ENCODE measurements around the gene GNA15.
"Not testable (repeated sequence)": the region's sequence is repeated elsewhere in the genome, so short reads cannot be mapped to it uniquely, and the experiment has no call there.

The GNA15 gene

GRCh38 chr19:3151563-3152418, 16.0 kb downstream of the GNA15 start:
- no peak for DNase-seq

DNA sequence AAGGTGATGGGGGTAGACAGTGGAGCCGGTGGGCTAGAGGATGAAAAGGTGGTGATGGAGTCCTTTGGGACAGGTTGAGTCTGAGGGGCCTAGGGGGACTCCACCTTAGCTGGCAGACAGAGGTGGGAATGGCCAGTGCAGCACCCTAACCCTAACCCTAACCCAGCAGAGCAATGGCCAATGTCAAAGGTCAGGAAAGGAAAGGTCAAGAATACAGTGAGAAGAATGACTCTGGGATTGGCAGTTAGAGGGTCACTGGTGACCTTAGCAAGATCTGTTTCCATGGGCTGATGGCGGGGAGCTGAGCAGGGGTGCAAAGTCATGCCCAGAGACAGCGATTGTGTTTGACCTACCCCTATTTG, 16.6 kb downstream of the GNA15 start:
- DNase-seq = no peak

DNA sequence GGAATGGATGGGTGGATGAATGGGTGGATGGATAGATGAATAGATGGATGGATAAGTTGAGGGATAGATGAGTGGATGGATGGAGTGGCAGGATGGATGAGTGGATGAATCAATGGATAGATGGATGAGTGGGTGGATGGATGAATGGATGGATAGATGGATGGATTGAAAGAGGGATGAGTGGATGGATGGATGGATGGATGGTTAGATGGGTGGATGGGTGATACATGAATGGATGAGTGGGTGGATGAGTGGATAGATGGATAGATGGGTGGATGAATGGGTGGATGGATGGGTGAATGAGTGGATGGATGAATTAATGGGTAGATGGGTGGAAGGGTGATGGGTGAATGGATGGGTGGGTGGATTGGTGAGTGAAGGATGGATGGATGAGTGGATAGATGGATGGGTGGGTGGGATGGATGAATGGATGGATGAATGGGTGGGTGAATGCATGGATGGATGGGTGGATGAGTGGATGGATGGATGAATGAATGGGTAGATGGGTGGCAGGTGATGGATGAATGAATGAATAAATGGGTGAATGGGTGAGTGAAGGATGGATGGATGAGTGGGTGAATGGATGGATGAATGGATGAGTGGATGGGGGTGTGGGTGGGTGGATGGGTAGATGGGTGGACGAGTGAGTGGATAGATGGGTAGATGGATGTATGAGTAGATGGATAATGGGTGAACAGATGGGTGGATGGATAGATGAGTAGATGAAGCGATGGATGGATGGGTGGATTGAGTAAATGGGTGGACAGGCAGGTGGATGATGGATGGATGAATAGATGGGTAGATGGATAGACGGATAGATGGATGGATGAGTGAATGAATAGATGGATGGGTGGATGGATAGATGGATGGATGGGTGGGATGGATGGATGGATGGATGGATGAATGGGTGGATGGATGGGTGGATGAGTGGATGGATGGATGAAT, 17.7 kb downstream of the GNA15 start:
- DNase-seq = no peak

DNA sequence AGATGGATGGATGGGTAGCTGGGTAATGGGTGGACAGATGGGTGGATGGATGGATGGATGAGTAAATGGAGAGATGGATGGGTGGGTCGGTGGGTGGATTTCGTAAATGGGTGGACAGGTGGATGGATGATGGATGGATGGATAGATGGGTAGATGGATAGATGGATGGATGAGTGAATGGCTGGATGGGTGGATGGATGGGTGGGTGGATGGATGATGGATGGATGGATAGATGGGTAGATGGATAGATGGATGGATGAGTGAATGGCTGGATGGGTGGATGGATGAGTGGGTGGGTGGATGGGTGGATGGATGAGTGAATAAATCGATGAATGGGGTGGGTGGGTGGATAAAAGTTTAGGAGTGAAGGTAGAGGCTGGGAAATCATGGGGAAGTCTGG, 18.6 kb downstream of the GNA15 start:
- not testable (repeated sequence) for DNase-seq

GRCh38 chr19:3154957-3155736, 19.3 kb downstream of the GNA15 start:
- DNase-seq = peak; percentile 78

DNA sequence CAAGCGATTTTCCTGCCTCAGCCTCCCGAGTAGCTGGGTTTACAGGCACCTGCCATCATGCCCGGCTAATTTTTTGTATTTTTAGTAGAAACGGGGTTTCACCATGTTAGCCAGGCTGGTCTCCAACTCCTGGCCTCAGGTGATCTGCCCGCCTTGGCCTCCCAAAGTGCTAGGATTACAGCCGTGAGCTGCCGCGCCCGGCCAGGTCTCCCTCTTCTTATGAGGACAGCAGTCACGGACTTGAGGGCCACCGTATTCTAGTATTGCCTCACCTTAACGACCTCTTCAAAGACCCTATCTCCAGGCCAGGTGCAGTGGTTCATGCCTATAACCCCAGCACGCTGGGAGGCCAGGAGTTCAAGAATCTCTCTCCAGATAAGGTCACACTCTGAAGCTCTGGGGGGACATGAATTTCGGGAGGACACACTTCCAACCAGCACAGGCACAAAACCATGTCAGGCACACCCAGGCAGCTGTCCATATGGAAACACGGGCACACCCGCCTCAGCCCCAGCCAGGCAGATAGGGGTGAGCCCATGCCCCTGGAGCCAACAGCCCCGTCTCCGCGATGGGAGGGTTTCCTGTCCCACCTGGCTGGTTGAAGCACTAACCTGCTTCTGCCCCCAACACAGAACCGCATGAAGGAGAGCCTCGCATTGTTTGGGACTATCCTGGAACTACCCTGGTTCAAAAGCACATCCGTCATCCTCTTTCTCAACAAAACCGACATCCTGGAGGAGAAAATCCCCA, 21.4 kb downstream of the GNA15 start:
- no peak for DNase-seq

DNA sequence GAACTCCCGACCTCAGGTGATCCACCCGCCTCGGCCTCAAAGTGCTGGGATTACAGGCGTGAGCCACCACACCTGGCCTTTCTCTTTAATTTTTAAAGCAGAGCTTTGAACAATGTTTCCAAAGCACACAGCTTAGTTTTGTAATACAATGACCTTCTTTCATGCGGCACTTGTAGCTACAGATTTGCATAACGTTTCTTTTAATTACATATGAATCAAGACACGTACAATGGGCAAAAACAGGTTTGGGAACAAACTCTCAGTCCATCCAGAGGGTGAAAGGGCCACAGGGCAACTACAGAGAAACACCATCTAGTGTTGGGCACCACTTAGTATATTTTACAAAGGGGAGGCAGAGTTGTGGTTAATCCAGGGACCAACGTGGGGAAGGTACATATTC, 23.7 kb downstream of the GNA15 start:
- no peak for DNase-seq

GRCh38 chr19:3160219-3160618, 24.4 kb downstream of the GNA15 start:
- DNase-seq = no peak

GRCh38 chr19:3161453-3161852, 25.6 kb downstream of the GNA15 start:
- no peak for DNase-seq

DNA sequence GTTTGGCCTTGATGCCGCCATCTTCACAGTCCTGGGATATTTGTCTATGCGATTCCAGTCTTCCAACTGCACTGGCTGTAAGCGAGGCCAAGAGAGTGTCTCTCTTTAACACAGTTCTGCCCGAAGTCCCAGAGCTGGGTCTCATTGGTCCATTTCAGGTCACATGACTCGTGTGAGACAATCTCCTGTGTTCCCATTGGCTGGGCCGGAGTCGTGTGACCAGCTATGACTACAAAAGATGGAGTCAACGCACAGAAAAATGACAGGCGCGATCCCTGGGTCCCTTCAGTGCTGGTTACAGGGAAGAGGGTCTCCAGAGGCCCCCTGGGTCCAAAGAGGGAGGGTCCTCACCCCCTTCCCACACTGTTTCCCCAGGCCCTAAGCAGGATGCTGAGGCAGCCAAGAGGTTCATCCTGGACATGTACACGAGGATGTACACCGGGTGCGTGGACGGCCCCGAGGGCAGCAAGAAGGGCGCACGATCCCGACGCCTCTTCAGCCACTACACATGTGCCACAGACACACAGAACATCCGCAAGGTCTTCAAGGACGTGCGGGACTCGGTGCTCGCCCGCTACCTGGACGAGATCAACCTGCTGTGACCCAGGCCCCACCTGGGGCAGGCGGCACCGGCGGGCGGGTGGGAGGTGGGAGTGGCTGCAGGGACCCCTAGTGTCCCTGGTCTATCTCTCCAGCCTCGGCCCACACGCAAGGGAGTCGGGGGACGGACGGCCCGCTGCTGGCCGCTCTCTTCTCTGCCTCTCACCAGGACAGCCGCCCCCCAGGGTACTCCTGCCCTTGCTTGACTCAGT, 26.8 kb downstream of the GNA15 start:
- no peak for DNase-seq

GRCh38 chr19:3163230-3163886, 27.5 kb downstream of the GNA15 start:
- DNase-seq = peak; percentile 76

DNA sequence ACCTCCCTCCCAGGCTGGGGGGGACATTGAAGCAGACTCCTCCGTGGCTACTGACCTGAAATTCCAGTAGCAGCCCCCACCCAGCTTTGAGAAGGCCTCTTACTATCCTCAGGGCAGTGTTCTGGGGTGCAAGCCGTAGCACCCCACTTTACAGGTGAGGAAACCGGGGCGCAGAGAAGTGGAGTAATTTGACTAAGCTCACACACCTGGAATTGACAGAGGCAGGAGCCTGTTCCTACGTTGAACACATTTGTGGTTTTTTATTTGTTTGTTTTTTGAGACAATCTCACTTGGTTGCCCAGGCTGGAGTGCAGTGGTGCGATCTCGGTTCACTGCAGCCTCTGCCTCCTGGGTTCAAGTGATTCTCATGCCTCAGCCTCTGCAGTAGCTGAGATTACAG, 28.1 kb downstream of the GNA15 start:
- no peak for DNase-seq

- no peak for DNase-seq
Measured at GRCh38 chr19:3167533-3168272, 31.9 kb downstream of the GNA15 start.

DNA sequence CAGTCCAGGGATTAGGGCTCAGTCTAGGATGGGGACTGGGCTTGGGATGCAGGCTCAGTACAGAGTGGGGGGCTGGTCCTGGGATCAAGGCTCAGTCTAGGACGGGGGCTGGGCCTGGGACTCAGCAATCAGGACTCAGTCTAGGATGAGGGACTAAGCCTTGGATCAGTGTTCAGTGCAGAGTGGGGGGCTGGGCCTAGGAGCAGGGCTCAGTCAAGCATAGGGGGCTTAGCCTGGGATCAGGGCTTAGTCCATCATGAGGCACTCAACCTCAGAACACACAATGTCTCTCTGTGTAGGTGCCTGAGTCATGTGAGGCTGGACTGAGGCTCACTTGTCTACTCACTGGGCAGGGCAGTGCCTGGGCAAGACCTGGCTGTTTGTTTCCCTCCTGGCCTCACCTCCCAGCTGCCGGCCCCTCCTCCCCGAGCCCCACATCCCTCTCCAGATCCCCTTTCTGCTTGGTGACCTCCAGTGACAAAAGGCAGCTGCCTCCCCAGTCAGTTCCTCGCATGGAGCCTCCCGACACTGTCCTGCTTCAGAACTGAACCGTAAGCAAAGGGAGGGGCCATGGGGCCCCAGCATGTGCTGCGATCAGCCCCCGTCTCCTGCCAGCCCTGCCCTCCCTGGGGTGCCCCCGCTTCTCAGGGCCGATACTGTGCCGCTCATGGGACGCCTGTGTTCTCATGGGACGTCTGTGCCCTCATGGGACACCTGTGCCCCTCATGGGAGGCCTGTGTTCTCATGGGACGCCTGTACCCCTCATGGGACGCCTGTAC, 36.2 kb downstream of the GNA15 start:
- DNase-seq = no peak

- DNase-seq = not testable (repeated sequence)
Measured at GRCh38 chr19:3172673-3173000, 36.8 kb downstream of the GNA15 start.

GRCh38 chr19:3175781-3176714, 40.2 kb downstream of the GNA15 start:
- peak; percentile 57 for DNase-seq

DNA sequence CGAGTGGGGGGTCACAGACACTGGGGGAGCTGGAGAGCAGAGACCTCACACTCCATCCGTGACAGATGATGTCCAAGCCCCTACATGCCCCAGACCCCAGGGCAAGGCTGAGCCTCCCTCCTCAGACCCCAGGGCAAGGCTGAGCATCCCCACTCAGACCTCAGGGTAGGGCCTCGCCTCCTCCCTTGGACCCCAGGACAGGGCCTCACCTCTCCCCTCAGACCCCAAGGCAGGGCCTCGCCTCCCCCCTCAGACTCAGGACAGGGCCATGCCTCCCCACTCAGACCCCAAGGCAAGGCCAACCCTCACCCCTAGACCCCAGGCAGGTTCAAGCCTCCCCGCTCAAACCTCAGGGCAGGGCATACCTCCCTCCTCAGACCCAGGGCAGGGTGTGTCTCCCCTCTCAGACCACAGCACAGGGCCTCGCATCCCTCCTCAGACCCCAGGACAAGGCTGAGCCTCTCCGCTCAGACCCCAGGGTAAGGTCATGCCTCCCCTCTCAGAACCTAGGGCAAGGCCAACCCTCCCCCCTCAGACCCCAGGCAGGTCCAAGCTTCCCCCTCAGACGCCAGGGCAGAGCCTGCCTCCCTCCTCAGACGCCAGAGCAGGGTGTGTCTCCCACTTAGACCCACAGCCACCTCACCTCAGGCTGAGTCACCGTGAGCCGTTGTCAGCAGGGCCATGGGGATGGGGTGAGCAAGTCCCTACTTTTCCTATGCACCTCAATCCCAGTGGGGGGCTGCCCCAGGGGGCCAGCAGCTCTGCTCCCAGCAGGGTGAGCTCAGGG, 41.1 kb downstream of the GNA15 start:
- DNase-seq = peak; percentile 79
